Left hindlimb (tissue), 1 donor: ENCODE measurements around the gene SLC8A2.

Source experiments
- DNase-seq: peaks from one replicate; pipeline ENCODE4 v3.0.0-alpha.2; 2018

SLC8A2 gene

DNA sequence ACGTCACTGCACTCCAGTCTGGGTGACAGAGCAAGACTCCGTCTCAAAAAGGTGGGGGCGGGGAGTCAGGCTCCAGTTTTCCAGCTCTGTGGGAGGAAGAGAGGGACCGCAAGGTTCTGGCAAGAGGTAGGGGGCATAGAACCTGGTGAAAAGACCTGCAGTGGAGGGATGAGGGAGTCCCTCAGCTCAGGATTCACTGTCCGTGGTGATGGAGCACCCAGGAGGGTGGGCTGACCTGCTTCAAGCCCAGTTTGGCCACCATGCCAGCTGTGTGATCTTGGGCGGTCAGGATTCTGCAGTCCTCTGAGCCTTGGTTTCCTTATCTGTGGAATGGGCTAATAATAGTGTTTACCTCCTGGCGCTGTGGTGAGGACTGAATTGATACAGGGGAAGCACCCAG is 21.2 kb downstream of the SLC8A2 start:
- no peak for DNase-seq

DNA sequence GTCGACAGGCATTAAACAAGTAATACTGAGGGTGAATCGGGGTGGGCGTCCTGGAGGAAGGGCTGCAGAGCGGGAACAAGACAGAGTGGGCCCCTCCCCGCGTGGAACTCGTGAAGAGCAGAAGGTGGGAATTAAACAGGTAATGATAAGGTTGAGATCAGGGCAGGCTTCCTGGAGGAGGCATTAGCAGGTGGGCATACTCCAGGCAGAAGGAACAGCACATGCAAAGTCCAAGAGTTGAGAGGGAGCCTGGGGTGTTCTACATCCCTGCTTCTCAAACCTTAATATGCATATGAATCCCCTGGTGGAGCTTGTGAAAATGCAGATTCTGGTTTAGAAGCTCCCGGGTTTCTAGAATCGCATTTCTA is 23.3 kb downstream of the SLC8A2 start:
- DNase-seq = no peak

GRCh38 chr19:47447470-47448359 is 24.0 kb downstream of the SLC8A2 start:
- peak; percentile 41 for DNase-seq

- no peak for DNase-seq
Observed at GRCh38 chr19:47446534-47447469, 24.9 kb downstream of the SLC8A2 start.

DNA sequence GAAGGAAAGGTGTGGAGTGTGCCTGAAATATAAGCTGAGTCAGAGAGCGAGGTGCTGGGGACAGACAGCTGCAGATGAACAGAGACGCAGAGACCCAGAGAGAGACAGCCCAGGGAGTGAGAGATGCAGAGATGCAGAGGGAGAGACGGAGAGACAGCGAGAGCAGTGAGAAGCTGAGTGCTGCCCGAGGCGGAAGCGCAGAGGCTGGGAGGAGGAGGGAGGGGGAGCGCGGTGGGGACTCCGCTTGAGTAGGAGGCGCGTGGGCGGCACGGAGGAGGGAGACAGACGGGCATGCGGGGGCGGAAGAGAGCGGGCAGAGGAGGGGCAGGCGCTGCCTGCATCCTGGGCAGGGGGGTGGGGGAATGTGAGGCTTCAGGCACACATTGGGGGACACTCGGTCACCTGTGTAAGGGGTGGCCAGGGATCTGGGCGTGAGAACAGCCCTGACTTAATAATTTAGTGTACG is 25.7 kb downstream of the SLC8A2 start:
- DNase-seq = no peak

- DNase-seq = no peak
Observed at GRCh38 chr19:47445527-47445926, 26.2 kb downstream of the SLC8A2 start.

- DNase-seq = no peak
Observed at GRCh38 chr19:47444388-47444821, 27.3 kb downstream of the SLC8A2 start.

GRCh38 chr19:47443331-47443730 is 28.4 kb downstream of the SLC8A2 start:
- no peak for DNase-seq

GRCh38 chr19:47438793-47439220 is 32.9 kb downstream of the SLC8A2 start:
- no peak for DNase-seq

DNA sequence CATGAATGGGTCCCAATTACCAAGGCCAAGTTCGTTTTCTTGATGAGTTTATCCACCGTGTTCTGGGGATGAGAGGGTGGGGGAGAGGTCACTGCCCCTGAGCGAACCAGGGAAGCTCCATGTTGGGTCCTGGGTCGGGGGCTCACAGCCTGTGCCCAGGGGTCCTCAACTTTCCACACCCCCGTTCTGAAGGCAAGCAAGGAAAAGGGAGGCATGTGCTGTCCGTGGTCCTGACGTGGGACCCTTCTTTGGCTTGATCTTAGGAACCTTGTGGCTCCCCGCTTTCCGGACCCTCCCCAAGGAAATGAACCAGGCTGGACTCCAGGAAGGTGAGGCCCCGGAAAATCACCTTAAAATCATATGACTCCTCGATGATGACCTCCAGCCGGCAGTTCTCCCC is 34.2 kb downstream of the SLC8A2 start:
- DNase-seq = no peak

DNA sequence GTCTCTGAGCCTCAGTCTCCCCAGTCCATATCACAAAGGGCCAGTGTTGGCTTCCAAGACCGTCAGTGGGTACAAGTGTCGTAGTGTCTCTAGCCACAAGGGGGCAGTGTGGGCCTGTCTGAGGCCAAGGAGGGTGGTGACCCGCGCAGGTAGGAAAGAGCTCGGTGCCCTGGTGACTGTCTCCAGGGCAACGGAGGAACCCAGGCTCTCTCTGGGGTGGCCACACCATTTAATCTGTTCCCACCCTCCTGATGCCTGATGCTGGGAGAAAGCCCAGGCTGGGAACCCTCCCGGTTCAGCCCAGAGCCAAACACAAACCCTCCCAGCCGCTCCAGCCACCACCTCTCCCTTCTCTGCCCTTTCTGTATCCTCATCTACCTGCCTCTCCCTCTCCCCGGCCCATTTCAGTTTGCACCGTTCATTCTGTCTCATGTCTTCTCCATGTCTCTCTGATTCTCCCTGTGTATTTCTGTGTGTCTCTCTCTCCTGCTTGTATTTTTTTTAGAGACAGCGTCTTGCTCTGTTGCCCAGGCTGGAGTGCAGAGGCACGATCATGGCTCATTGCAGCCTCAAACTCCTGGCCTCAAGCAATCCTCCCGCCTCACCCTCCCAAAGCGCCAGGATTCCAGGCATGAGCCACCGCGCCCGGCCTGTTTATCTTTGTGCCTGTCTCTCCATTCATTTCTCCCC is 34.8 kb downstream of the SLC8A2 start:
- no peak for DNase-seq

DNA sequence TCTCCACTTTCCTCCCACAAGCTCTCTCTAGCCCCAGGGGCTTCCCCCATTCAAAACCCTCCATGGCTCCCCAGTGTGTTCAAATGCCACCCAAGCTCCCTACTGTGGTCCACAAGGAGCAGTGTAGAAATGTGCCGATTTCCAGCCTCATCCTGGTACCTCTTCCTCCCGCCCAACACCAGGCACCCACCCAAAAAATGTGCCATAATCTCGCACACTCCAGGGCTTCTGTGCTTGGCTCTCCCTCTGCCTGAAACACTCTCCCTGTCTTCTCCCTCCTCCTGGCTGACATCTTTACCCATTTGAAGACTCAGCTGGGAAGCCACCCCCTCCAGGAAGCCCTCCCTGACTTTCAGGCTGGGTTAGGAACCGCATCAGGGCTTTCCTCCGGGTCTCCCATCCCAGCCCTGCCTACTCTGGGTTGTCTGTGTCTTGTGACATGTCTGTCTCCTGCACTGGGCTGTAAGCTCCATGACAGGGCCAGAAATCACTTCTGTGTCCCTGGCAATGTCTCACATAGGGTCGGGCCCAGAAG is 35.7 kb downstream of the SLC8A2 start:
- no peak for DNase-seq

- no peak for DNase-seq
Observed at GRCh38 chr19:47435196-47435595, 36.5 kb downstream of the SLC8A2 start.

DNA sequence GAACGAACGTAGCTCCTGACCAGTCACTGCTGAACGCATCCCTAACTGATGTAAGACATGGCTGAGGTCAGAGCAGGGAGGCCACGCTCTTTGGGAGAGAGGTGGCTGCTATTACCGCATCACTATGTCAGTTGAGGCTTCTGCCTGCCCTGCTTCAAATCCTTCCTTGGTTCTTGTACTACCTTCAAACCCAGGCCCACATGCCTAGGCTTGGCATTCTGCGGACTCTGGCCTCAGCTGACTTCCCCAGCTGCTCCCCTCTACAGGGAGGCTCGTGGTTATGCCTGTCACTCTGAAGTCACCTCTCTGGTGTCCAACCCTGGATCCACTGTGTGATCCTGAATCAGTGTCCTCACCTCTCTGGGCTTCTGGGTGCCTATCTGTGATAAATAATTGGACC is 37.6 kb downstream of the SLC8A2 start:
- DNase-seq = no peak

- no peak for DNase-seq
Observed at GRCh38 chr19:47433121-47433520, 38.6 kb downstream of the SLC8A2 start.

DNA sequence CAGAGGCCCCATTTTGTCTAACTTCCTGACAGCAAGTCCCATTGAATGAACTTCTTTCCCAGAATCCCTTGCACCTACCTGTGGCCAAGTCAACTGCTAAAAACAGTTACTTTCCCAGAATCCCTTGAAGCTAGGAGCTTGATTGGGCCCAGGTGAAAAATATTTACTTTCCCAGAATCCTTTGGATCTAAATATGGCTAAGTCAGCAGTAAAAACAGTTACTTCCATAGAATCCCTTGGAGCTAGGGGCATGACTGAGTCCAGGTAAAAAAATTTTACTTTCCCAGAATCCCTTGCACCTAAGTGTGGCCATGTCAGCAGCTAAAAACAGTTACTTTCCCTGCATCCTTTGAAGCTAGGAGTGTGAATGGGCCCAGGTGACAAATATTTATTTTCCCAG is 39.2 kb downstream of the SLC8A2 start:
- no peak for DNase-seq

DNA sequence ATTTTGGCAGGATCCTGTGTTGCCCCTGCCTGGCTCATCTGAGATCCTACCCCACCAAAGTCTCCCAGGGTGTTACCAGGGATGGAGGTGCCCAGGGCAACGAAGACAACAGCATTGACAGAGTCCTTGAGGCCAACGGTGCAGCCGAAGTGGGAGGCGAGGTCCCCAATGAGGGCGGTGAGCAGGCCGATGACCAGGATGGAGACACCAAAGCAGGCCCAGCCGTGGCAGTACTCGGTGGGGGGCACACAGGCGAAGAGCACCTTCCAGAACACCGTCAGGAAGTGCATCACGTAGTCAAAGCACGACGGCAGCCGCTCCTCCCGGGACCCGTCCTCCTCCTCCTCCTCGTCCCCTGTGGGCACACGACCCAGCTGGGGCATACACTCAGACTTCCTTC is 39.6 kb downstream of the SLC8A2 start:
- no peak for DNase-seq

- DNase-seq = no peak
Observed at GRCh38 chr19:47430041-47430802, 41.5 kb downstream of the SLC8A2 start.

DNA sequence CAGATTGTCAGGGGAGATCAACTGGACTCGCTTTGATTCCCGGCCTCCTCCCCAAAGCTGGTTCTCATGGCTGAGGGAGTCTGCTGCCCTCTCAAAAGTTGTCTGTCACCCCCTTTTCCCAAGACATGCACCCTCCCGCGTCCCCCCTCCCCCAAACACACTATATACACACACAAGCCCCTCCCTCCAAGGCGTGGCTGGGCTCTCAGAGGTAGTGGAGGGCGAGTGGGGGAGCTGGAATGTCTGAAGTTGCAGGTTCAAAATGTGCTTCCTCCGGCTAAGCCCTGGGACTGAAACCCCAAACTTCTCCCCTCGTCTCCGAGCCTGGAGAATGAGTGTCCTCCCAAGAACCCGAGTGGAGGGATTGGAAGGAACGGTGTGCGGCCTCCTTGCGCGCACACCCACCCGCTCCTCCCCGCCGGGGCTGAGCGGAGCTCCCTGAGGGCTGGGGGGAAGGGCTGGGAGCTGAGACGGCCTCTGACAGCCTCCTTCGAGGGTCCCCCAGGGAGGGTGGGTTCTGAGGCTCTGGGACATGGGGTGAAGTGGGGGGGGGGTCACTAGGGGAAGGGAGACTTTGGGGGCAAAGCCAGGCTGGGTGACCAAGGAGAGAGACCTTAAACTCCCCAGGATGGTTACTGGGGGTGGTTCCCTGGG is 42.4 kb downstream of the SLC8A2 start:
- DNase-seq = no peak

- DNase-seq = peak; percentile 78
Observed at GRCh38 chr19:47428177-47428894, 43.4 kb downstream of the SLC8A2 start.
